Renal cortex interstitium (tissue), 11 donors: Measurements from ENCODE around the gene SLIT2. TPM values are rescaled to one million over a fixed set of nuclear protein-coding genes. Genes with fewer than 3 reads are reported as not detected.

ENCODE experiments used
- DNase-seq, 11 donors: peaks; one replicate each; pipeline ENCODE4 v3.0.0-alpha.2; 2013; ENCODE audit warnings: low read depth in 9 of 11, low spot score in 4 of 11; ENCODE audit errors: extremely low read depth in 1 of 11
- polyA plus RNA-seq, 3 donors: library from polyadenylated mRNA; unstranded; fragments of 120-200 nt; gene quantifications; one replicate each; pipeline ENCODE4 v1.2.1, GENCODE V29; 2013; ENCODE audit not compliant: insufficient read length in 3 of 3

SLIT2 gene
- polyA plus RNA-seq, 3 donors = 52.1 to 57.4 (median 53.5) TPM

- no peak for DNase-seq
These were observed 4.7 kb downstream of the SLIT2 start for GRCh38 chr4:20256381-20256881.

- DNase-seq = no peak
These were observed 8.0 kb downstream of the SLIT2 start for GRCh38 chr4:20259707-20260106.

- DNase-seq = no peak
These were observed 9.1 kb downstream of the SLIT2 start for GRCh38 chr4:20260821-20261220.

GRCh38 chr4:20262221-20262620 is 10.5 kb downstream of the SLIT2 start:
- DNase-seq = no peak

- DNase-seq = no peak
These were observed 13.0 kb downstream of the SLIT2 start for GRCh38 chr4:20264688-20265087.

- no peak for DNase-seq
These were observed 14.0 kb downstream of the SLIT2 start for GRCh38 chr4:20265726-20266125.

GRCh38 chr4:20266215-20267082 is 14.7 kb downstream of the SLIT2 start:
- DNase-seq = no peak

GRCh38 chr4:20268028-20268427 is 16.3 kb downstream of the SLIT2 start:
- DNase-seq = no peak

GRCh38 chr4:20269320-20269719 is 17.6 kb downstream of the SLIT2 start:
- no peak for DNase-seq

GRCh38 chr4:20271950-20272349 is 20.2 kb downstream of the SLIT2 start:
- DNase-seq = no peak

- DNase-seq = no peak
These were observed 20.7 kb downstream of the SLIT2 start for GRCh38 chr4:20272411-20272872.

GRCh38 chr4:20273793-20274192 is 22.1 kb downstream of the SLIT2 start:
- no peak for DNase-seq

- DNase-seq = no peak
These were observed 25.1 kb downstream of the SLIT2 start for GRCh38 chr4:20276848-20277247.

GRCh38 chr4:20278195-20278594 is 26.5 kb downstream of the SLIT2 start:
- DNase-seq = no peak

- no peak for DNase-seq
These were observed 27.7 kb downstream of the SLIT2 start for GRCh38 chr4:20279381-20279780.

GRCh38 chr4:20281453-20281852 is 29.7 kb downstream of the SLIT2 start:
- peak in 2 of 11 donors; percentile 9 to 35 for DNase-seq

- DNase-seq = no peak
These were observed 31.3 kb downstream of the SLIT2 start for GRCh38 chr4:20283039-20283438.

- DNase-seq = no peak
These were observed 33.3 kb downstream of the SLIT2 start for GRCh38 chr4:20284990-20285389.

GRCh38 chr4:20287246-20287645 is 35.5 kb downstream of the SLIT2 start:
- no peak for DNase-seq

GRCh38 chr4:20288047-20288650 is 36.4 kb downstream of the SLIT2 start:
- no peak for DNase-seq
